Rectal smooth muscle tissue (tissue), 1 donor: ENCODE data around the gene GRIP2.

Experiments used
- H3K27ac ChIP-seq: one replicate; pipeline ENCODE4 v1.7.0; 2013; ENCODE audit warnings: low read depth, low read length, inconsistent platforms
- H3K27me3 ChIP-seq: one replicate; pipeline ENCODE4 v1.7.0; 2013; ENCODE audit warnings: low read length; ENCODE audit not compliant: control insufficient read depth, insufficient read depth
- H3K36me3 ChIP-seq: one replicate; pipeline ENCODE4 v1.7.0; 2013; ENCODE audit warnings: low read length; ENCODE audit not compliant: control insufficient read depth, insufficient read depth
- H3K4me1 ChIP-seq: one replicate; pipeline ENCODE4 v1.7.0; 2013; ENCODE audit warnings: low read length; ENCODE audit not compliant: control insufficient read depth, insufficient read depth
- H3K4me3 ChIP-seq: one replicate; pipeline ENCODE4 v1.7.0; 2013; ENCODE audit warnings: low read length
- H3K9ac ChIP-seq: one replicate; pipeline ENCODE4 v1.7.0; 2013; ENCODE audit warnings: low read length

The GRIP2 gene

DNA sequence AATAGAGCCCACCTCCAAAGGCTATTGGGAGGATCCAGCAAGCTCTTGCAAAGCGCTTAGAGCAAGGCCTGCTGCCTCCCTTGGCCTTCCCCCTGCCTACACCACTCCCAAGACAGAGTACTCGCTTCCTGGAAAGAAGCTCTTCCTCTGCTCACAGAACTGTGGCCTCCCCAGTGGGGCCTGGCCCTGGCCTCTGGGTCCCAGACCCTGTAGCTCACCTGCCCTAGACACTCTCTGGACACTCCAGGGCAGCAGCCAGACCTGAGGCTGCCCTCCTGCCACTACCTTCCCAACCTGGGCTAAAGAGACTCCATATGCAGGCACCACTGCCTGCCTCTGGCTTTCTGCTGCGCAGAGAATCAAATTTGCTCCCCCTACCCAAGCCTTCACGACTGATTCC, 49.9 kb downstream of the GRIP2 start:
- Histone ChIP-seq H3K27me3 (no peaks in the 10 kb centered on the region), H3K4me3 (no peak overlapping the region), H3K4me1 (no peaks in the 10 kb centered on the region), H3K27ac (no peak overlapping the region), H3K36me3 (no peaks in the 10 kb centered on the region), H3K9ac (no peak overlapping the region)

DNA sequence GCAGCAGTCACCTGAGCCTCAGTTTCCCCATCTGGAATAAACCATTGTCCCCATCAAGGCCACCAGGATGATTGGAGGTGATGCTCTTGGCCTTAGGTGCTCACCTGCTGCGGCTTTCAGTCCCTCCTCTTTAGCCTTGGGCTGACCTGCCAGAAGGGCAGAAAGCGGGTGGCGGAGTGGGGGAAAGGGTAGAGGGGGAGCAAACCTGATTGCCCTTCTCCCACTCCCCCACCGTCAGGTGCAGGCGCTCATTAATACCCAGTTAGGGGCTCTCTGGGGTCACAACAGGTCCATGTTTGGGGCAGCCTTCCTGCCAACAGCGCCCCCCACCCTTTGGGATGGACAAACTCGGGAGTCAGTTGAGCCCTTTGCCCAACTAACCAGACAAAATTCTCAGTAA, 50.5 kb downstream of the GRIP2 start:
- Histone ChIP-seq H3K9ac (no peak overlapping the region), H3K27me3 (no peaks in the 10 kb centered on the region), H3K4me3 (no peak overlapping the region), H3K4me1 (no peaks in the 10 kb centered on the region), H3K27ac (no peak overlapping the region), H3K36me3 (no peaks in the 10 kb centered on the region)

DNA sequence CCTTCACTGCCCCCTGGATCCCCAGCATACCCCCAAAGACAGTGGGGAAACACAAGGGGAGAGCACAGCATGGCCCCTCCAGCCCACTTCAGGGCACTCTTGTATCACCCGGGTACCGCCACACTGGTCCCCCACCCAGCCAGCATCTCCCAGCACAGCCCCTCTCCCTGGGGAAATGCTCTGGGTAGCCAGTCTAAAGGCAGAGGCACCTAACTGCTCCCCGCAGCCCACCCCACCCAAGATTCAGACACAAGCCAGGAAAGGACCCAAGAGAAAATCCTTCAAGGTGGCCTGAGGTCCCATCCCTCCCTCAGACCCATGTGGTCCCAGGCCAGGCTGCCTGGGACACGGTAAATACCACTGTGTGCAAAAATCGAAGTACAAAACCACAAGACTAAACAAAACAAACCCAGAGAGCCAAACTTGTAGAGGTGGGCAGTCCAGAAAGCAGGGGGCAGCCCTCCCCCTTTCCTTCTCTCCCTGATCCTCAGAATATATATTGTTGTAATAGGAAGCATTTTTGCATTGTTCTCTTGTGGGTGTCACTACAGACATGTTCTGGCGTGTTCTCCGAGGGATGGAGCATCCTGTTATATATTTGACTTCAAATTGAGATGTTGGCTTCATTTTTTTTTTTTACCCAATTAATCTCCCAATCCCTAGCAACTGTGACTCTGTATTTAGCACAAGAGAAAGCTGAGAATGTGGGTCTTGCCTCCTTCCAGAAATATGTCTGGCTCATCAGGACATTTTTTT, 51.7 kb downstream of the GRIP2 start:
- Histone ChIP-seq H3K9ac (no peak overlapping the region), H3K36me3 (no peaks in the 10 kb centered on the region), H3K4me3 (no peak overlapping the region), H3K4me1 (no peaks in the 10 kb centered on the region), H3K27ac (no peak overlapping the region), H3K27me3 (no peaks in the 10 kb centered on the region)

DNA sequence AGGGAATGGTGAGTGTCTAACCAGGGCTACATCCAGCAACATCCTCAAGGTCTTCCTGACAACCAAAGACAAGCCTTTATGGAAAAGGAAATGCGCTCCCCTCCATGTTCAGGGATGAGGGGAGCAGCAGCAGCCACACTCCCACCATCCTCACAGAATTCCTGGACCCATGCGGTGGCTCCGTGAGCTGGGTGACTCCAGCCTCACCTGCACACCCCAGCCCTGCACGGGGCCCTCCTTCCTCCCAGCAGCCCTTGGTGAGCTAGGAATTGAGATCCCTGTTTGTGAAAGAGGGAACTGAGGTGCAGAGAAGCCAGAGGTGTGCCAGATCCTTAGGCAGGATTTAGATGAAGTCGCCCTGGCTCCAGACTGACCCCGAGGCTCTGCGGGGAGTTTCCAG, 52.3 kb downstream of the GRIP2 start:
- Histone ChIP-seq H3K27me3 (no peaks in the 10 kb centered on the region), H3K4me3 (no peak overlapping the region), H3K9ac (no peak overlapping the region), H3K27ac (no peak overlapping the region), H3K4me1 (no peaks in the 10 kb centered on the region), H3K36me3 (no peaks in the 10 kb centered on the region)

DNA sequence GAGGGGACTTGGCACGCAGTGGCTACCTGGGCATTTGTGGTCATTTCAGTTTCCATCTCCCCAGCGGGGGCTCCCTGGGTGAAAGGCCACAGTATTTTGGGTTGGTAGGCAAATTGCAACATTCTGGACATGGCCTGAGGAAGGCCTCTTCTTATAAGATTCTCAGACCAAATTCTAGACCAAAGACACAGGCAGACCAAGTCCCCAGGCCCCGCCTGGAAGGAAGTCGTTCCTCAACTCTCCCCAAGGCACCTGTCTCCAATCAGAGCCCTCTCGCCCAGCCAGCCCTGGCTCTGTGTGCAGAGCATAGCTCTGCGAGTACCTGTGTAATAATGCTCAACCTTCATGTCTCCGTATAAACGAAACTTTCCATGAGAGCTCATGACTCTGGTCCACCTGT, 53.1 kb downstream of the GRIP2 start:
- Histone ChIP-seq H3K27ac (no peak overlapping the region), H3K4me1 (no peaks in the 10 kb centered on the region), H3K27me3 (no peaks in the 10 kb centered on the region), H3K9ac (no peak overlapping the region), H3K4me3 (no peak overlapping the region), H3K36me3 (no peaks in the 10 kb centered on the region)

DNA sequence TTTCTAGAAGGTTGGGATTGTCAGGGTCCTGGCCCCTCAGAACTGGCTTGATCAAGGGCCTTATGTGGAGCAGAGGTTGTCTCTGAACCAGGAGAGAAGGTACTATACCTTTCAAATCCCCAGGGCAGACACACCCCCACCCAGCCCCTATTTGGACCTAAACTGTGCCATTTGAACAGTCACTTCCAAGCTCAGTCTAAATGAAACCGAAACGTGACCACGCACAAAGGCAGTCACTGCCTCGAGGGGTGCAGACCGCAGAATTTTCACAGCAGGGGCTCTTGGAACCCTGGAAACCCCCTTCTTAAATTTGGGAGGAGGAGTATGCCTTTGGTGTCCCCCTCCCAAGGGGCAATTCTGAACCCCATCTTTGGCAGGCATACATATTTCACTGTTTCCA, 53.7 kb downstream of the GRIP2 start:
- H3K27me3 ChIP-seq: no peaks in the 10 kb centered on the region
- H3K36me3 ChIP-seq: no peaks in the 10 kb centered on the region
- no peak overlapping the region for H3K27ac ChIP-seq
- no peak overlapping the region for H3K4me3 ChIP-seq
- no peaks in the 10 kb centered on the region for H3K4me1 ChIP-seq
- no peak overlapping the region for H3K9ac ChIP-seq

DNA sequence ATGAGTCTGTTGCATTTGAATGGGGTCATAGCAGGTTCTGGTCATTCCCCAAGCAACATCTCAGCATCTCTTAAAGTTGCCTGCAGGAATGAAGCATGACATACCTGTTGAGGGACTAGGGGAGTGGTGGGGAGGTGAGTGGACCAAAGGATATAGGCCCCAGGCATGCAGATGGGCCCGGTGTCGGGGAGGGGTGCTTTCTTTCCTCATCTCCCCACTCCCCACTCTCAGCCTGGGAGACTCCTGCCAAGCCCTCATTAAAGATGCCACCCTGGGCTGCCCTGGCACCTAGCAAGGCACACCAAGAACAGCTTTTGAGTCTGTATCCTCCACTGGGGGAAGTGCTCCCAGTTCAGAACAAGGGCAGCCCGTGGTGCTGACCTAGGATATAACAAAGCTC, 54.2 kb downstream of the GRIP2 start:
- Histone ChIP-seq H3K4me1 (no peaks in the 10 kb centered on the region), H3K27ac (no peak overlapping the region), H3K36me3 (no peaks in the 10 kb centered on the region), H3K27me3 (no peaks in the 10 kb centered on the region), H3K4me3 (no peak overlapping the region), H3K9ac (no peak overlapping the region)

DNA sequence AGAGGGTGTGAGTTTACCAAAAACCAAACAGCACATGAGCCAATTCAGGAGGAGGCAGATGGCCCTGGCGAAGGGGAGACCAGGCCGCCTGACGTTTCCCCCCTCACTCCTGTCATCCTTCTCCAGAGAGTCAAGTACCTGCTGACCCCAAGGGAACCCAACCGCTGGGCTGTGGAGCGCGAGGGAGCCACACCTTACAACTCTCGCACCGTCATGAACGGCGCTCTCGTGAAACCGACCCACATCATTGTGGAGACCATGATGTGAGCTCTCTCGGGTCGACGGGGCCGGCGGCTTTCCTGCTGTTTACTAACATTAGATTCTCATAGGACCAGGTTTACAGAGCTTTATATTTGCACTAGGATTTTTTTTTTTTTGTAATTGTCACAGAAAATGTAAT, 55.4 kb downstream of the GRIP2 start:
- Histone ChIP-seq H3K4me1 (no peaks in the 10 kb centered on the region), H3K27me3 (no peaks in the 10 kb centered on the region), H3K4me3 (no peak overlapping the region), H3K27ac (no peak overlapping the region), H3K9ac (no peak overlapping the region), H3K36me3 (no peaks in the 10 kb centered on the region)

DNA sequence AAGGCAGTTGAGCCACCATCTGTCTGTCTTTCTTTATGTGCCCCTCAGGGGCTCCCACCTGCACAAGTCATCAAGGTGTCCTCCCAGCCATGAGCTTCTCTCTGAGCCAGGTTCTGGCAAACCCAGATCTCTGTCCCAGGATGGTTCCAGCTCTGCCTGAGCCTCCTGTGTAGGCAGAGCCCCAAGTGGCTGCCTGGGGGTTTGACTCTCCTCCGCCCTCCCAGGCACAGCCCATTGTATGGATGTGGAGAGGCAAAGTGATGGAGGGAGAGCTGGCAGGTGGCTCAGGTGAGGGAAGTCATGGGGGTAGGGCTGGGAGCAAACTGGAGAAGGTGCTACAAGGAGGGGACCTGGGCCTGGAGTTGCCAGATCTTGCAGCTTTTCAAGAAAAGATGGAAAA, 56.9 kb downstream of the GRIP2 start:
- Histone ChIP-seq H3K27ac (no peak overlapping the region), H3K9ac (no peak overlapping the region), H3K27me3 (no peaks in the 10 kb centered on the region), H3K4me3 (no peak overlapping the region), H3K4me1 (no peaks in the 10 kb centered on the region), H3K36me3 (peaks cover 4% of the 10 kb centered on the region)

DNA sequence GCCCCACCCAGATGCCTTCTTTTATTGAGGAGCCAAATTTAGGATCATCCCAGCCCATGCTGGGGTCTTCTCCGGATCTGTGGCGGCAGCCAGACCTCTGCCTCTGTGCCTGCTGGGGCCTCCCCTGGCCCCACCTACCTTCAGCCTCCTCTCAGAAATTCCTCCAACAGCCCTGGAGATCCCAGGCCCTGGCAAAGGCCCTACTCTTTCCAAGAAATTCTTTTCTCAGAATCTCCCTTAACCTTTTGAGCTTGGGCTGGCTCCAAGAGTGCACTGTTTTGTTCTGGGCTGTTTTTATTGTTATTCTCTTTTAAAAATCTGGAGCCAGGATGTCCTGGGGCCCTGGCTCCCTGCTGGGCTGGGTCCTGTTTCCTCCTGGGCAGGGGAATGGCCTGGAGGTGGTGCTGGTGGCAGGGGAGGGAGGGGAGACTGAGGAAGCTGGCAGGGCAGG, 57.8 kb downstream of the GRIP2 start:
- H3K4me1 ChIP-seq: no peaks in the 10 kb centered on the region
- no peak overlapping the region for H3K9ac ChIP-seq
- no peak overlapping the region for H3K27ac ChIP-seq
- no peaks in the 10 kb centered on the region for H3K27me3 ChIP-seq
- H3K4me3 ChIP-seq: no peak overlapping the region
- peaks cover 4% of the 10 kb centered on the region for H3K36me3 ChIP-seq

DNA sequence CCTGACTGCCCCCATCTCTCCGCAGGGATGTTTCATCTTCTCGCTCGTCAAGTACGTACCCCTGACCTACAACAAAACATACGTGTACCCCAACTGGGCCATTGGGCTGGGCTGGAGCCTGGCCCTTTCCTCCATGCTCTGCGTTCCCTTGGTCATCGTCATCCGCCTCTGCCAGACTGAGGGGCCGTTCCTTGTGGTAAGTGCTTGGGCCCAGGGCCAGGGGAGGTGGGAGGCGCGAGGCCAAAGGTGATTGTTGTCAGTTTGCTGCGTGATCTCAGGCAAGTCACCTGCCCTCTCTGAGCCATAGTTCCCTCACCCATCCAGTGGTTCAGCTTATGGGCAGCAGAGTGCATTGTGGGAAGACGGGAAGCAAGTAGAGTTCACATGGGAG, 58.5 kb downstream of the GRIP2 start:
- no peak overlapping the region for H3K9ac ChIP-seq
- H3K4me3 ChIP-seq: no peak overlapping the region
- peaks cover 4% of the 10 kb centered on the region for H3K36me3 ChIP-seq
- no peaks in the 10 kb centered on the region for H3K27me3 ChIP-seq
- H3K27ac ChIP-seq: no peak overlapping the region
- H3K4me1 ChIP-seq: no peaks in the 10 kb centered on the region

DNA sequence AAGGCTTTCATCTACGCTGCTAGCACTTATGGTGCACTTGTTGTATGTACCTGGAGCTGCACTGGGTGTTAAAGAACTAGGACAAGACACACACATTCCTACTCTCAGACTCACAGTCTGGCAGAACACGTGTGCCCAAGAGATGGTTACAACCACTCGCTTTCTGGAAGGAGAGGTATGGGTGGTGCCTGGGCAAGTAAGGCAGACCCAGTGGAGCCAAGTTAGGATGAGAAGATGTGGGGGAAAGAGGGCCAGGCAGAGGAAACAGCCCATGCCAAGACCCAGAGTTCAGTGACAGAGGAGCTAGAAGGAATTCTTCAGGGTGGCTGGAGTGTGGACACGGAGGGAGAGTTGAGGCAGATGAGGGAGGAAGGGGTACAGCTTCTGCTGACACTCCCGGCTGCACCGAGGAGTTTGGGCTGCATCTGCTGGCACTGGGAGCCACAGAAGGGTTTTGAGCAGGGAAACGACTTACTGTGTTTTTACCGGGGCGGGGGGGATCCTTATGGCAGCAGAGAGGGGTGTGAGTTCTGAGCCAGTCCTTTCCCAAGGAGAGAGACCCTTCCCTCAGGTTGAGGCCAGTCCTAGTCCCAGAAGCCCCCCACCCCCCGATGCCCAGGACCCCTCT, 59.0 kb downstream of the GRIP2 start:
- Histone ChIP-seq H3K27ac (no peak overlapping the region), H3K27me3 (no peaks in the 10 kb centered on the region), H3K4me1 (no peaks in the 10 kb centered on the region), H3K36me3 (peaks cover 4% of the 10 kb centered on the region), H3K9ac (no peak overlapping the region), H3K4me3 (no peak overlapping the region)
